Prostate gland (tissue), 2 donors: Measurements from ENCODE around the gene STIL. TPM values are rescaled to one million over a fixed set of nuclear protein-coding genes. Genes with fewer than 3 reads are reported as not detected.
A peak's percentile ranks its signal among the peaks of the same experiment; 100 is the strongest.

Experiments used
- DNase-seq: peaks from one replicate; pipeline ENCODE4 v3.0.0-alpha.2; 2019; ENCODE audit warnings: low spot score
- H3K27ac ChIP-seq, 2 donors: fragments of 200-600 bp; sonication (generic); 2 replicates each; pipeline ENCODE4 v1.5.1; 2017 to 2019
- H3K27me3 ChIP-seq: fragments of 200-600 bp; sonication (generic); replicated peaks from 2 replicates; pipeline ENCODE4 v1.5.1; 2019; ENCODE audit not compliant: insufficient read depth
- H3K36me3 ChIP-seq, 2 donors: fragments of 200-600 bp; sonication (generic); 1 replicate in 1 of 2; 2 replicates in 1 of 2; pipeline versions ENCODE4 v1.5.1 to v1.8.1; 2017 to 2019
- H3K4me1 ChIP-seq: fragments of 200-600 bp; sonication (generic); replicated peaks from 2 replicates; pipeline ENCODE4 v1.5.1; 2019
- H3K4me3 ChIP-seq, 2 donors: fragments of 200-600 bp; sonication (generic); 2 replicates each; pipeline ENCODE4 v1.5.1; 2017 to 2019
- H3K9me3 ChIP-seq: fragments of 200-600 bp; sonication (generic); 2 replicates; pipeline ENCODE4 v1.5.1; 2017
- POLR2A ChIP-seq: fragments of 450-650 bp; IDR thresholded peaks from one replicate; pipeline ENCODE4 v1.6.1; 2016; ENCODE audit warnings: antibody characterized with exemption, mild to moderate bottlenecking
- POLR2AphosphoS5 ChIP-seq: sonication (generic); formaldehyde crosslinking; IDR thresholded peaks from one replicate; pipeline ENCODE4 v1.6.1; 2017; ENCODE audit warnings: antibody characterized with exemption
- WGBS: methylation state at CpG from one replicate; pipeline ENCODE4 v1.1.5; 2018; 5-methylcytosine and 5-hydroxymethylcytosine counted together
- intact Hi-C: fragments of 100-400 bp; cut with DNase I; formaldehyde crosslinking; loops from one replicate; pipeline ENCODE4 v1.14.2; 2022
- total RNA-seq, 2 donors: library from RNA; depleted of rRNA; stranded (reverse); fragments of >200 nt; gene quantifications; one replicate each; pipeline ENCODE4 v1.1.0, GENCODE V29; 2016
- TF ChIP-seq, protein P1 (sequence below), 4 experiments: fragments of 200-600 bp in 2 of 4; fragments of 450-650 bp in 2 of 4; sonication (generic) in 2 of 4; IDR thresholded peaks; 1 replicate in 3 of 4; 2 replicates in 1 of 4; pipeline ENCODE4 v1.5.1; 2016 to 2019; ENCODE audit warnings: antibody characterized with exemption in 4 of 4, mild to moderate bottlenecking in 2 of 4, moderate library complexity in 2 of 4

Gene STIL
- total RNA-seq, 2 donors from 2014 or later, result 1.5 to 5.9 TPM

DNA sequence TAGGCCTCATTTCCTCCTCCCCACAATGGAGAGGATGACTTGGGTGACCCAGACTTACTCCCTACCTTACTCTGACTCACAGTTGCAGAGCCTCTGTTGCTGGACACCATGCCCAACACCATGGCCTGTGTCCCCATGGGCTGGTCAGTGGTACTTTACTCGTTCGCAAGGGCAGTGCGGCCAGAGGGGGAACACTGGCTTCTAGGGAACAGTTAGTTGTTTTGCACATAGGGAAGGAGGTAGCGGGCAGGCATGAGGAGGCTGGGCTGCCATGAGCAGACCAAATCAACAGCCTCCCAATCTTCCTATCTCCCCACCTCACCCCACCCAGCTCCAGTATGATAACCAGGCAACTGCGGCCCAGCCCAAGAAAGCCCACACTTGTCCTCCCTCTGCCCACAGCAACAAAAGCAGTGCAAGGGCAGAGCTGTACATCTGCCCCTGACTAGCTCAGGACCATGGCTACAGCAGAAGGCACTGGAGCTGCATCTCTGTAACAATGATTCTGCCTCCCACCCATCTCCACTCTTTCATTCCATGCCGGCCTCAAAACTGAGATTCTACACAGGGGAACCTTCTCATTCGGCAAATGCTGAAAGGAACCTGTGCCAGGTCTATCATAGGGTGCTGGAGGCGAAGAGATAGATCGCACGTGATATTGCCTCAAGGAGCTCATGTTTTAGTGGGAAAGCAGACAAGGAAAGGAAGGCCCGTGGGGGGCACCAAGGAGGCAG lies 100.5 kb downstream of the STIL start:
- intact Hi-C loops, result no loop called here
- WGBS, result 80% methylated on average over 10 of the region's 11 CpGs
- no peaks in the 10 kb centered on the region for H3K4me1 ChIP-seq
- DNase-seq, result no peak
- no peaks in the 10 kb centered on the region for H3K36me3 ChIP-seq
- no peaks in the 10 kb centered on the region for H3K27me3 ChIP-seq
- H3K27ac ChIP-seq, result no peak overlapping the region
- TF ChIP-seq POLR2AphosphoS5 (no peak), POLR2A (no peak)
- TF ChIP-seq, protein P1, sequence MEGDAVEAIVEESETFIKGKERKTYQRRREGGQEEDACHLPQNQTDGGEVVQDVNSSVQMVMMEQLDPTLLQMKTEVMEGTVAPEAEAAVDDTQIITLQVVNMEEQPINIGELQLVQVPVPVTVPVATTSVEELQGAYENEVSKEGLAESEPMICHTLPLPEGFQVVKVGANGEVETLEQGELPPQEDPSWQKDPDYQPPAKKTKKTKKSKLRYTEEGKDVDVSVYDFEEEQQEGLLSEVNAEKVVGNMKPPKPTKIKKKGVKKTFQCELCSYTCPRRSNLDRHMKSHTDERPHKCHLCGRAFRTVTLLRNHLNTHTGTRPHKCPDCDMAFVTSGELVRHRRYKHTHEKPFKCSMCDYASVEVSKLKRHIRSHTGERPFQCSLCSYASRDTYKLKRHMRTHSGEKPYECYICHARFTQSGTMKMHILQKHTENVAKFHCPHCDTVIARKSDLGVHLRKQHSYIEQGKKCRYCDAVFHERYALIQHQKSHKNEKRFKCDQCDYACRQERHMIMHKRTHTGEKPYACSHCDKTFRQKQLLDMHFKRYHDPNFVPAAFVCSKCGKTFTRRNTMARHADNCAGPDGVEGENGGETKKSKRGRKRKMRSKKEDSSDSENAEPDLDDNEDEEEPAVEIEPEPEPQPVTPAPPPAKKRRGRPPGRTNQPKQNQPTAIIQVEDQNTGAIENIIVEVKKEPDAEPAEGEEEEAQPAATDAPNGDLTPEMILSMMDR (IDR thresholded peaks at IDR 0.05), result no peak
- no peak overlapping the region for H3K4me3 ChIP-seq
- no peaks in the 10 kb centered on the region for H3K9me3 ChIP-seq

DNA sequence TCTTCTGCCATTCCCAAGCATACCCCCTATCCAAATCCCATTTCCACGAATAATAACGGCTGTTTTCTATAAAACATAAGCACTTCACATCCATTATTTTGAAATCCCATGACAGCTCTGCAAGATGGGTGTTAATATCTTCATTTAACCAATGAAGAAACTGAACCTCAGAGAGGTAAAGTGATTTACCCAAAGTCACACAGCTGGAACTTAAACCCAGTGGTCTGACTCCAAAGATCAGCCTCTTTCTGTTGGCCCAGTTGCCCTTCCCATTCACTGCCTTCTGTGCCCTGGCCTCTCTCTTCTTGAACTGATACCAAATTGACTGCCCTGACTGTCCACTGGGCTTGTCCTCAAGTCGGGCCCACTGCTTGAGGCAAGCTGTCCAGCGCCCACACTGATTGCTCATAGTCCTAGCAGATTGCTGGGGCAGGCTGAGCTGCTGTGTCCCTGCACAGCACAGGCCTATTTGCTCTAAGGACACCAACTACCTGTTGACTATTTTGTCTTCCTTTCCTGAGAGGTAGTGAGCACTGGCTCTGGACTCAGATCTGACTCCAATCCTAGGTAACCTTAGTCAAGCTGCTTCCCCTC lies 101.2 kb downstream of the STIL start:
- intact Hi-C loops, result no loop called here
- TF ChIP-seq POLR2A (no peak), POLR2AphosphoS5 (no peak)
- TF ChIP-seq, protein P1 (IDR thresholded peaks at IDR 0.05), result no peak
- WGBS, result 91% methylated on average over 4 of the region's 4 CpGs
- Histone ChIP-seq H3K36me3 (no peaks in the 10 kb centered on the region), H3K27ac (no peak overlapping the region), H3K4me3 (no peak overlapping the region), H3K27me3 (peaks cover 3% of the 10 kb centered on the region), H3K9me3 (no peaks in the 10 kb centered on the region), H3K4me1 (no peaks in the 10 kb centered on the region)
- DNase-seq, result no peak

DNA sequence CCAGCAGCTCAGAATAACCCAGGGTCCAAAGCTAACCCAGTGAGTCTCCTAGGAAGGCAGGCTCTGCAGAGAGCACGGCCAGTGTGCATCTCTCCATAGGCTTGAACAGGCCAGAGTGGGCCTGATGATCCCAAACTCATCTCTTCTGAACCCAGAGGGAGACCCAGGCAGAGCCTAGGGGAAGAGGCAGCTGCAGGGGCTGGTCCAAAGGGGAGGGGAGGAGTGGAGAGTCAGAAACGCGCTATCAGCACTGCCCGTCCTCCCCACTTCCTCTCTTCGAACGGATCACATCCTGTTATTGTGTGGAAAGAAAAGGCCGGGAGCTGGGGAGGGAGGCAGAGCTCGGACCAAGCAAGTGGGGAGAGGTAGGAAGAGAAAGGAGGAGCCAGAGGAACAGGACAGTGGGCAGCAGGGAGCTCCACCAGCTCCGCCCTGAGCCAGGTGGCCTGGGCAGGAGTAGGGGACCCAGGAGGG lies 102.1 kb downstream of the STIL start:
- no peak for DNase-seq
- TF ChIP-seq POLR2AphosphoS5, result peak; percentile 22
- TF ChIP-seq, protein P1 (IDR thresholded peaks at IDR 0.05), result no peak
- TF ChIP-seq POLR2A, result no peak
- Histone ChIP-seq H3K4me3 (no peak overlapping the region), H3K36me3 (no peaks in the 10 kb centered on the region), H3K27ac (no peak overlapping the region), H3K4me1 (no peaks in the 10 kb centered on the region), H3K9me3 (no peaks in the 10 kb centered on the region), H3K27me3 (peaks cover 3% of the 10 kb centered on the region)
- intact Hi-C loops, result no loop called here
- WGBS, result 46% methylated on average over 9 of the region's 9 CpGs

DNA sequence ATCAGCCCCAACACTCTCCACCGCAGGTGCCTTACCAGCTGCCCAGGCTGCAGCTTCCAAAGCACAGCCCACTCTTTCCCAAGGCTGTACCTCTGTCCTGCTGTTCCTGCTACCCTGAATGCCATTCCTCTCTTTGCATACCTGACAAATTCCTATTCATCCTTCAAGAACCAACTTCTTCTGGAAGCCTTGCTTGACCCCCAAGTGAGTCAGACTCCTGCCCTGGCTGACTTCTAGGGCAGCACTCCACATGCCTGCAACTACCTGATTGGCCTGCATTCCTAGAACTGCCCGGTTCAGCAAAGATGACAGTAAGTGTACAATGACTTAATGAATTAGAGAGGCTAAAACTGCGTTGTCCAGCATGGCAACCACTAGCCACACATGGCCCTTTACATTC lies 103.3 kb downstream of the STIL start:
- Histone ChIP-seq H3K27ac (no peak overlapping the region), H3K4me3 (no peak overlapping the region), H3K27me3 (peaks cover 3% of the 10 kb centered on the region), H3K36me3 (no peaks in the 10 kb centered on the region), H3K4me1 (no peaks in the 10 kb centered on the region), H3K9me3 (no peaks in the 10 kb centered on the region)
- TF ChIP-seq POLR2A (no peak), POLR2AphosphoS5 (no peak)
- TF ChIP-seq, protein P1 (IDR thresholded peaks at IDR 0.05), result no peak
- WGBS, result 70% methylated on average over 3 of the region's 3 CpGs
- intact Hi-C loops, result no loop called here
- DNase-seq, result no peak
